Measurements from ENCODE around the gene FDXR.
"Not testable (repeated sequence)": the region's sequence is repeated elsewhere in the genome, so short reads cannot be mapped to it uniquely, and the experiment has no call there.

FDXR gene, protein sequence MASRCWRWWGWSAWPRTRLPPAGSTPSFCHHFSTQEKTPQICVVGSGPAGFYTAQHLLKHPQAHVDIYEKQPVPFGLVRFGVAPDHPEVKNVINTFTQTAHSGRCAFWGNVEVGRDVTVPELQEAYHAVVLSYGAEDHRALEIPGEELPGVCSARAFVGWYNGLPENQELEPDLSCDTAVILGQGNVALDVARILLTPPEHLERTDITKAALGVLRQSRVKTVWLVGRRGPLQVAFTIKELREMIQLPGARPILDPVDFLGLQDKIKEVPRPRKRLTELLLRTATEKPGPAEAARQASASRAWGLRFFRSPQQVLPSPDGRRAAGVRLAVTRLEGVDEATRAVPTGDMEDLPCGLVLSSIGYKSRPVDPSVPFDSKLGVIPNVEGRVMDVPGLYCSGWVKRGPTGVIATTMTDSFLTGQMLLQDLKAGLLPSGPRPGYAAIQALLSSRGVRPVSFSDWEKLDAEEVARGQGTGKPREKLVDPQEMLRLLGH

DNA sequence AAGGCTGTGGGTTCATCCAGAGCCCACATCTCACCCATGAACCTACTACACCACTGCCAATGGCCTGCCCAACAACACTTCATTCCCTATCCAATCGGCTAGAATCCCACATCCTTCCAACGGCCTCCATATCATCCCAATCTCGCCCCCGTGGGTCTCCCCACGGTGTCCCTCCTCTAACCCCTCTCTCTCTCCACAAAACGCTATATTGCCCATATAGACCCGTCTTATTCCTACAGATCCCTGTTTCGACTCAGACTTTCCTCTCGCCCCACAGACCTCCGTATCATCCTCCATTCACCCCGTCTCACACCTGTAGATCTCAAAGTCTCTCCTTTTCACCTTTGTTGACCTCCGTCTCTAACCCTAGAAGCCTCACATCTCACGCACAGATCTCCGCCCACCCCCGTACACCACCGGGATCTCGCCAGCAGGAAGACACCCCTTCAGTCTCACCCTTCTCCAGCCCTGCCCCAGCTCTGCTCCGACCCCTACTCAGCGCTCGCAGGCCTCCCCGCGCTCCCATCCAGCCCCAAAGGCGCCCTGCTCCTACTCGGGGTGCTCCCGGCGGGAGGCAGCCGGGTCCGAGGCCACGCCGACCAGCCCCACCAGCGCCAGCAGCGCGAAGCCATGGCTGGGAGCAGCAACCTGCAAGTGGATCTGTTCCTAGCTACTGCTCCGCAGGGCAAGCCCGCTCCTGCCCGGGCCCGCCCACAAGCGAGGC lies at the start of gene FDXR:
TSS of gene FDXR (minus strand) at position 682 of the 724 bp plus-strand sequence. CDS start at position 632, 50 bp downstream.
- DNase-seq (ENCODE audit: low read depth in 2 of 2): no peak

DNA sequence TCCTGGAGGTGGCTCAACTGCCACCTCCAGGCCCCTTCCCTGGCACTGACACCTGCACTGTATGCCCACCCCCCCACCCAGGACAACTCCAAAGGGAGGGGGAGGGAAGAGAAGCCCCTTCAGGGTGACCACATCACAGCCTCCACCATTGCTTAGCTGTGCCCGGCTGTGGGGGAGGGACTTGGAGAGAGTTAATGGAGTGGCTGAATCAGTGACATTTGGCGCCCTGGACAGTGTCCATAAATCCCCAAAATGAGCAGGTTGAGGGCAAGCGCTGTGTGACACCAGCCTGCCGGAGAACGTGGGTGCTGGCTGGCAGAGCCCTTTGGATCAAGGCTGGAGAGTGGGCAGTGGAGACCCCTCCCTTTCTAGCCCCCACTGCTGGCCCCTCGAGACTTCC lies 49.4 kb upstream of the FDXR start:
- DNase-seq (ENCODE audit: low read depth in 2 of 2): no peak

DNA sequence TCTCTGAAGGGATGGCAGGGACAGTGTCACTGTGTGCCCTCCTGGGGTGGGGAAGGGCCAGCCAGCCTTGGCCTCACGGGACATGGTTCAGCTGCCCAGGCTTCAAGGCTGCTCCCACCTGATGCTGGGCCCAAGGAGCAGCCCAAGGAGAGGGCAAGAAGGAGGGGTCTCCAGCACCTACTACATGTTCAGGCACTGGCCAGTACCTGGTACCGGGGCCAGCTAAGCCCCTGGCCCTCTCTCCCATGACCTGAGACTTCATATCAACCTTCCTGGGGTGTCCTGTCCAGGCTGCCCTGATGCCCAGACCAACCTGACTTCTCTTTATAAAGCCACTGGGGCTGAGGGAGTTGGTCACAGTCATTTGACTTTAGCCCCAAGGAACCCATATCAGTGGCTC lies 49.0 kb upstream of the FDXR start:
- DNase-seq (ENCODE audit: low read depth in 2 of 2): no peak

DNA sequence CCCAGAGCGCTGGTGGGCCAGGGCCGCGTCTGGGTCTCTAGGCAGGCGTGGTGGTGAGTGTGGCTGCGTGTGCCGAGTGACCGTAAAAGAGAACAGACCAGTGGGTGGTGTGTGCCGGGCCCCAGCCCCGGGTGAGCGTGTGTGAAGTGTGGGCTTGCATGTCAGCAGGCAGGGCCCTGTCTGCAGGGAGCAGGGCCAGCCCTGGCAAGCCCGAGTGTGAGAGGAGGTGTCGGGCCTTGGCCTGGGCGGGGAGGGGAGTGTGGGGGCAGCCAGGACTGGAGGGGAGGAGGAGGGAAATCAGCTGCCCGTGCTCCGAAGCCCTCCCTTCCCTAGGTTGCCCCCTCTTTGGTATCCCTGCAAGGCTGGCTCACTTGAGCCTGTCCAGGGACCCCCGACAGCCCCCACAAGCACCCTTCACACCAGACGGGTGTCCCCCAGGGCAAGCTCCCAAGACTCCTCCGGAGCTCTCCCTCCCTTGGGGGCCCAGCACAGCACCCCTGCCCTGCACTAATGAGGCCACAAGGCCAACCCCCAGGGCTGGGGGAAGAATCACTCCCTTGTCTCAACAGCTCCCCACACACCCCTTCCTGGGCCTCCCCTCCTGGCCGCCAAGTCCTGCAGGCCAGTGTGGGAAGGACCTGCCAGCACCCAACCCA lies 48.4 kb upstream of the FDXR start:
- no peak for DNase-seq (ENCODE audit: low read depth in 2 of 2)

DNA sequence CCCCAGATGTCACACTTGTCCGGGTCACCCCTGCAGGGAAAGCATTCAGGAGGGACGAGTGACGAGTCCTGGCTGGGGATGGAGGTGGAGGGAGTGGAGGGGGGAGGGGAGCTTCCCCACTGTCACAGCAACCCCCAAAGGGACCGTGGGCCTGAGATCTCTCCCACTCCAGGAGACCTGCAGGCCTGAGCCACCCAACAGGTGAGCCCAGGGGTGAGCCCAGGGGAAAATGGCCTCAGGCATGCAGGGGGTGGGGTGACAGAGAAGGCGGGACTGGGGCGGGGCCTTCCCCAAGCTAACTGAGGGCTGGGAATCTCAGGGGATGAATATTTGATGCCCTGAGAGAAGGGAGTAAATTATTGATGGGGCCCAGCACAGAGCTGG lies 47.8 kb upstream of the FDXR start:
- no peak for DNase-seq (ENCODE audit: low read depth in 2 of 2)

DNA sequence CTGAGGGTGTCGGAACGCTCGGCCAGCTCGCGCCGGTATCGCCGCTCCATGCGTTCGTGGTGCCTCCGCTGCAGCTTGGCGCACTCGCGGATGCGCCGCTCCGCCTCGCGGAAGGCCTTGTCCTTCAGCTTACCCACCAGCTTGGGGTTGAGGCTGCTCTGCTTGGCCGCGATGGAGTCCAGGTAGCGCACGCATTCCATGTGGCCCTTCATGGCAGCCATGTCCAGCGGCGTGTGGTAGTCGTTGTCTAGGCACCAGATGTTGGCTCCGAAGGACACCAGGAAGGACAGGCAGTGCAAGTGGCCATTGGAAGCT lies 47.5 kb upstream of the FDXR start:
- no peak for DNase-seq (ENCODE audit: low read depth in 2 of 2)

DNA sequence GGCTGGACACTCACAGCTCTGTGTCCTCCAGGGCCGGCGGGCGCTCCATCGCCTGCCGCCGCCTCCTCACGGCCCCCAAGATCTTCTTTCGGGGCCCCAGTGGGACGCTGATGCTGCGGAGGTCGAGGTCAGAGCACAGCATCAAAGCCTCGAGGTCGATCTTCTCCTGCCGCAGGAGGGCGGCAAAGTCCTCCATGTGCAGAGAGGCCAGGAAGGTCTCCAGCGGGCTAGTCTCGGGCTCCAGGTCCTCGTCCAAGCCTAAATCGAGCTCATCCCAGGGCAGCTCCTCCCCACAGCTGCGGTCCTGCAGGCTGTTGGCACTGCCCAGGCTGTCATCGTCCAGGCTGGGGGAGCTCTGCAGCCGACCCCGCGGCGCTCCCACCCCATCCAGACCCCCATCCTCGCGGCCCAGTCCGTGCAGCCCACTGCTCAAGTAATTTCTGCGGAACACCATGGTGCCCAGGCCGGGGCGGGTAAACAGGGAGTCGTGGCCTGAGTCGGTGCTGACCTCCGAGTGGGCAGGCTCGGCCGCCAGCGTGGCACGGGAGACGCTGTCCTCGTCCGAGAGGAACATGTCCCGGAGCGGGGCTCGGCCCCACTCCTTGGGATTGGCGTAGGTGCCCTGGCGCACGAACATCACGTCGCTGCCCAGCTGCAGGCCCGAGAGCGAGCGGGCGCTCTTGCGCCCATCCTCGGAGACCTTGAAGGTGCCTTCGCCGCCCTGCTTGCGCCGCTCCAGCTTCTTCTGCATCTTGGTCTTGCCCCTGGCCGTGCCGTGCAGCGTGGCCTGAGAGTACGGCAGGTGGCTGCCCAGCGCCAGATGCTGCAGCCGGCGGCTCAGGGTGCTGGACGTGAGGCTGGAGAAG lies 46.9 kb upstream of the FDXR start:
- no peak for DNase-seq (ENCODE audit: low read depth in 2 of 2)

DNA sequence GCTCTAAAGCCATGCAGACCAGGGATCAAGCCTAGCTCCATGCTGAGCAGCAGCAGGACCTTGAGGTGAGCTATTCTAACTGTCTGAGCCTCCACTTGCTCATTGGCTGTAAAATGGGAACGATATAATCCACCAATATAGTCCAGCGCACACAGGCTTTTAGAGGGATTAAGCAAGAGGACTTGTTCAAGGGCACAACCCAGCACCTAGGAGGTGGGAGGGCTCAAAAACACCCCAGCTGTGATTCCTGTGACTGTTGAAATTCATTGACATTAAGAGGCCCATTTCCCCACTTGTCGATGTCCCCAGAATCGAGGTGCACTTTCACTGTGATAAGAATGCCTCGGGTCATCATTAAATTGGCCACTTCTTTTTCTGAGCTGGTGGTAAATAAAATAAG lies 46.1 kb upstream of the FDXR start:
- DNase-seq (ENCODE audit: low read depth in 2 of 2): no peak

DNA sequence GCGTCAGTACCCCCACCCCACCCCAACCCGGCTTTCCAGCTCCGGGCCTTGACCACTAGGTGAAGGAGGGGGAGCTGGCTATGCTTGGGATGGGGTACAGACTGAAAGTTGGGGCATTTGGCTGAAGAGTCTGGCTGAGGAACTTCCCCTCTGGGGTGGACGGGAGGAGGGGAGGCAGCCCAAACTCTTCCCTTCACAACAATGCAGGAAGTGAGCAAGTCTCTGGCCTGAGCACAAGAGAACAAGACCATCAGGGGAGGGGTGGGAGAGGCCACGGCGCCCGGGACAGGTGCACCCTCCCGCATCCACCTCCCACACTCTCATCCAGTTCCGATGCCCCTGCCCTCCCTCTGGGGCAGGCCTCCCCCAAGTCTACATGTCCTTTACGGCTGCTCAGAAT lies 44.6 kb upstream of the FDXR start:
- DNase-seq (ENCODE audit: low read depth in 2 of 2): no peak

DNA sequence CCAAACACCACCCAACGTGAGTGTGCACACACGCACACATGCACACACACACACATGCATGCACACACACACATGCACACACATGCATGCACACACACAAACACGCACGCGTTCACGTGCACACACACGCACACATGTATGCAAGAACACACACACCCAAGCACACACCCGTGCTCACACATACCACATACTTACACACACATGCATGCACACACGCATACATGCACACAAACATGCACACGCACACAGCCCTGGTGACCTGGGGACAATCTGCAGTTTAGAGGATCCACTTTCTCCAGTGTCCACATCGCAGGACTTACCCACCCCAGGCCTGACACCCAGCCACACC lies 44.0 kb upstream of the FDXR start:
- DNase-seq (ENCODE audit: low read depth in 2 of 2): no peak

DNA sequence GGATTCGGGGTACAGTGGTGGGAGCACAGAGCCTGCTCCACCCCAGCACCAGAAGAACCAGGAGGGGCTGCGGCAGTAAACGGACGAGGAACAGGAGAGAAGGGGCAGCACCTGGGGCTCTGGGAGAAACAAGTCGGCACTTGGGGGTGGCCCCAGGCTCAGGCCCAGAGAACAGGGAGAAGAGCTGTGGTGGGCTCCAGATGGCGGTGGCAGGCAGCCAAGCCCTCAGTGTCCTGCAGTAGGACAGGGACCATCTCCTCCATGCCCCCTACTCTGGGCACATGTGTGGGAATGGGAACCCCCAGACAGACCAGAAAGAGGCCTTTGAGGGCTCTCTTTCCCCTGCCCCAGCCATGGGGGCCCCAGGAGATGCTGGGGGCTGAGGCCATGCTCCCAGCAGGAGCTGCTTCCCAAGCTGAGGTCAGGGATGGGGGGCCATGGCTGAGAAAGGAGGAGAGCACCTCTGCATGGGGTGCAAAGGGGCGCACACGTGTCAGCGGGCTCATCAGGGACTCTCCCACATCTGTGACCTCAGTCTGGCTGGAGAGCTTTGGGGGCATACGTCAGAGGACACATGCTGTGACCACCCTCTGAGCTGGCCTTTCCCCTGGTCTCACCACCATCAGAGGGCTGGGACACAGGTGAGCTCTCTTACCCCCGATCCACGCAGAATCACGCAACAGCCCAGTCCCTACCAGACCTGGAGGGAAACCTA lies 43.5 kb upstream of the FDXR start:
- DNase-seq (ENCODE audit: low read depth in 2 of 2): no peak

DNA sequence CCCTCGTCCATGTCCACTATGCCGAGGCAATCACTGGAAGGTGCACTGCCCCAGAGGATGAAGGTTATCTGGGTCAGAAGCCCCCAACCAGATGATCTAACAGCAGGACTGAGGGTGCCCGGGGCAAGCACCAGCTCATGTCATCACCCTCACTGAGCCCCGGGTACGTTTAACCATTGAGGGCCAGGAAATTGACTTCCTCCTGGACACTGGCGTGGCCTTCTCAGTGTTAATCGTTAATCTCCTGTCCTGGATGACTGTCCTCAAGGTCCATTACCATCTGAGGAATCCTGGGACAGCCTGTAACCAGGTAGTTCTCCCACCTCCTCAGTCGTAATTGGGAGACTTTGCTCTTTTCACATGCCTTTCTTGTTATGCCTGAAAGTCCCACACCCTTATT lies 38.6 kb upstream of the FDXR start:
- DNase-seq (ENCODE audit: low read depth in 2 of 2): not testable (repeated sequence)

DNA sequence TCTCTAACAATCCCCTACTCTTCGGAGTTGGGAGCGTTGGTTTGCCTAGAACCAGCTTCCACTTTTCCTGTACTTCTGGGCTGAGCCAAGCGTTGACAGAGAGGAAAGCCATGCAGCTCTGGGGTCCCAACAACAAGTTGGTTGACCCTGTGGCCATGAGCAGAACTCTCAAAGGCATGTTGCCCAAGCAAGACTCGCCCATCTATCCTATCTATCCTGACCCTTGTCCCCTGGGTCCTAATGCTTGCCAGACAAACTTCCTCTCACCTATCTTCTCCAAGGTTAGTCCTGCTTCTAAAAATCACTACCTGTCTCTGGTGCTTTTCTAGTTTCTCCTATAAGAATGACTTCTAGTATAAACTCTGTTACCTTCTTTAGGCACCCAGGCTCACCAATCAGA lies 36.3 kb upstream of the FDXR start:
- not testable (repeated sequence) for DNase-seq (ENCODE audit: low read depth in 2 of 2)

DNA sequence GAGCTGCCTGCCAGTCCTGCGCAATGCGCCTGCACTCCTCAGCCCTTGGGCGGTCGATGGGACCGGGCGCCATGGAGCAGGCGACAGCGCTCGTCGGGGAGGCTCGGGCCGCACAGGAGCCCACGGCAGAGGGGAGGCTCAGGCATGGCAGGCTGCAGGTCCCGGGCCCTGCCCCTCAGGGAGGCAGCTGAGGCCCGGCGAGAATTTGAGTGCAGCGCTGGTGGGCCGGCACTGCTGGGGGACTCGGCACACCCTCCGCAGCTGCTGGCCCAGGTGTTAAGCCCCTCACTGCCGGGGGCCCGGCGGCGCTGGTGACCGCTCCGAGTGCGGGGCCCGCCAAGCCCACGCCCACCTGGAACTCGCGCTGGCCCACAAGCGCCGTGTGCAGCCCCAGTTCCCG lies 34.2 kb upstream of the FDXR start:
- DNase-seq (ENCODE audit: low read depth in 2 of 2): no peak

DNA sequence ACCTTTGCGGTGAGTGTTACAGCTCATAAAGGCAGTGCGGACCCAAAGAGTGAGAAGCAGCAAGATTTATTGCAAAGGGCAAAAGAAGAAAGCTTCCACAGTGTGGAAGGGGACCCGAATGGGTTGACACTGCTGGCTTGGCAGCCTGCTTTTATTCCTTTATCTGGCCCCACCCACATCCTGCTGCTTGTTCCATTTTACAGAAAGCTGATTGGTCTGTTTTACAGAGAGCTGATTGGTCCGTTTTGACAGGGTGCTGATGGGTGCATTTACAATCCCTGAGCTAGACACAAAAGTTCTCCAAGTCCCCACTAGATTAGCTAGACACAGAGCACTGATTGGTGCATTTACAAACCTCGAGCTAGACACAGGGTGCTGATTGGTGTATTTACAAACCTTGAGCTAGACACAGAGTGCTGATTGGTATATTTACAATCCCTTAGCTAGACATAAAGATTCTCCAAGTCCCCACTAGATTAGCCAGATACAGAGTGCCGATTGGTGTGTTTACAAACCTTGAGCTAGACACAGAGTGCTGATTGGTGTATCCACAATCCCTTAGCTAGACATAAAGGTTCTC lies 33.5 kb upstream of the FDXR start:
- DNase-seq (ENCODE audit: low read depth in 2 of 2): not testable (repeated sequence)

DNA sequence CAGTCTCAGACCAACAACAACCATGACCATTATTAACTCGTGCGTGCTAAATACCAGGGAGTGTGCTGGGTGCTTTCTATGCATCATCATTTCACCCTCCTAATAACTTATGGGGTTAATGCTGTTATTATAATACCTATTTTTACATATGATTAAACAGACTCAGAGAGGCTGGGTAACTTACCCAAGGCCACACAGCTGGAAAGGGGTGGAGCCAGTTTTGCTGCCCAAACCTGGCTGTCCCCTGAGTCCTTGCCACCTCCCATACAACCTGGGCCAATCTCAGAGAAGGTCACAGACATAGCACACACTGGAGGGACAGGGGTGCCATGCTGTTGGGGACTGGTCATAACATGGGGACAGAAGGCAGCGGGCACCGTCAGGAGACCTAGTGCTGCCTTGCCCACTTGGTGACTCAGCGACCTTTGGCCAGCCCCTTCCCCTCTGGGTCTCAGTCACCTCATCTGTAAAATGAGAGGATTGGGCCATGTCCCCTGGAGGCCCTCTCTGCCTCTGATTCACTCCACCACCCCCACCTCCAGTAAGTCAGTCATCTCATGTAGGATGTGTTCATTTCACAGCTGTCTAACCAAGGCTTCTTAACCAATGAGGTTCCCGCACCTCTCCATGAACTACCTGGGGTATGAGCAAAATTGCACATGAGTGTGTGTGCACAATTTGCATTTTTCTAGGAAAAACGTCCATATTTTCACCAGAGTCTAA lies 32.1 kb upstream of the FDXR start:
- DNase-seq (ENCODE audit: low read depth in 2 of 2): no peak

DNA sequence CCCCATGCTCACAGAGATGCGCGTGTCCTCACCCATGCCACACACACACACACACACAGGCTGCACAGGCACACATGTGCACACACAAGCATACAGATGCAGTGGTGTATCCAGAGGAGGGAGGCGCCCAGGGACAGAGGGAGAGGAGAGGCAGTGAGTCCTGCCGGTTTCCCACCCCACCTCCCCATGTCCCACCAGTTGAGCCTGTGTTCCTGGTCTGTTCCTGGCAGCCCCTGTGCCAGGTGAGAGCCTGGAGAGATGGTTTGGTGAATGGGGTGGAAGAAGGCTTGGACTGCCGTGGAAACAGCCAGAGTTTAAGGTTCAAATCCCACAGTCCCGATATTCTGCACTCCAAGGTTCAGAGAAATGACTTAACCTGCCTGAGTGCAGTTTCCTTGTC lies 30.9 kb upstream of the FDXR start:
- no peak for DNase-seq (ENCODE audit: low read depth in 2 of 2)

DNA sequence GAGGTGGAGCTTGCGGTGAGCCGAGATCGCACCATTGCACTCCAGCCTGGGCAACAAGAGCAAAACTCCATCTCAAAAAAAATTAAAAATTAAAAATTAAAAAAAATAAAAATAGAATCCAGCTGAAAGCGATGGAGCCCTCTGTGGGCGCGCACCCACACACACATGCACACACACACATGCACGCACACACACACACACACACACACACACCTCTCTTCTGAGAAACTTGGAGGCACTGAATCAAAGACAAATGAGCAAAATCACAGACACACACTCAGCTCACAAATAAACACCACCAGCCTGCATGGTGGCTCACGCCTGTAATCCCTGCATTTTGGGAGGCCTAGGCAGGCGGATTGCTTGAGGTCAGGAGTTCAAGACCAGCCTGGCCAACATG lies 30.2 kb upstream of the FDXR start:
- DNase-seq (ENCODE audit: low read depth in 2 of 2): no peak

DNA sequence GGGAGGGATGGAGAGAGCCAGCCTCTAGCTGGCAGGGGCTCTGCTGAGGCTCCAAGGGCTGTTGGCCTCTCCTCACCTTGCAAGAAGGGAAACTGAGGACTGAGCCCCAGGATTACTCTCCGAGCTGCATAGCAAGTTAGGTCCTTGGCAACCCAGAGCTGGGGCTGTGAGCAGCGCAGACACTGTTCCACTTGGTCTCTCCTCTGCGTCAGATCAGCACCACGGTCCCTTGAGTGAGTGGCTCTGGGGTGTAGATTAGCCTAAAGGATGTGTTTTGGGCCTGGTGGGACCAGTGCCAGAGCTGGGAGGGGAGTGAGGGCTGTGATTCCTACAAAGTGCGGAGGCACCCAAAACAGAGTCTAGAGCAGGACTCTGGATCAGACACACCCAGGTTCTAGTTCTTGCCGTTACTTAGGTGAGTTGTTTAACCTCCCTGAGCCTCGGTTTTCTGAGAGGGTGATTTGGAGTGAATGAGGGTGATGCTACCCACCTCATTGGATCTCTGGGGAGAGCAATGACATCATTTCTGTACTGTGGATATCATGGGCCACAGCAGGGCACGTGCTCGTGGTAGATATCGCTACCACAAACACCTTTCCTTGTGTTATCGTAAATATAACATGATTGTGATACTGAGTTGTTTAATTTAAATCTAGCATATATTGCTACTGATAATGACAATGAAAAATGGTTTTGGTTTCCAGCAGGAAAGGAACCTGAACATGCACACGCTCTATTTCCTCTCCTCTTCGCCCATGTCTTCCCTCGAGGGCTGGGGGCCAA lies 28.8 kb upstream of the FDXR start:
- DNase-seq (ENCODE audit: low read depth in 2 of 2): no peak

DNA sequence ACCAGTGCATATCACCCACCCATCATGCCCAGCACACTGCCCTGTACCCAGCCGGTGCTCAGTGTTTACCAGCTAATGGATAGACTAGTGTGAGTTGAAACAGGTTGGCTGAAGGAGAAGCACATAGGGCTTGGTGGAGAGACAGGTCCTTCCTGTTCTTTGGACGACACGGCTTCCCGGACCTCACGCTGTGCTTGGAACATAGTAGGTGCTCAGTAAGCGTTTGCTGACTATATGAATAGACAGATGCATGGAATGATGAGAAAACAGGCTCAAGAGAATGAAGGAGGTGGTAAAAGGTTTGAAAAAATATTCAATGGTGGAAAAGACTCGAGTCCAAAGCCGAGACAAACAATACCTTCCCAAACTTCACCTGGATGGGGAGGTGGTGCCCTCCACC lies 27.4 kb upstream of the FDXR start:
- DNase-seq (ENCODE audit: low read depth in 2 of 2): no peak

Measured in stimulated activated CD8-positive, alpha-beta memory T cell treated with anti-CD3 and anti-CD28 coated beads, Interleukin-15, amount 100 ng/mL, for 4 hours (primary cell).